ENCODE data around the gene HS2ST1. TPM values are rescaled to one million over a fixed set of nuclear protein-coding genes. Genes with fewer than 3 reads are reported as not detected.

Gene HS2ST1
- total RNA-seq, 1 experiment from 2014 or later: 45.8 TPM

DNA sequence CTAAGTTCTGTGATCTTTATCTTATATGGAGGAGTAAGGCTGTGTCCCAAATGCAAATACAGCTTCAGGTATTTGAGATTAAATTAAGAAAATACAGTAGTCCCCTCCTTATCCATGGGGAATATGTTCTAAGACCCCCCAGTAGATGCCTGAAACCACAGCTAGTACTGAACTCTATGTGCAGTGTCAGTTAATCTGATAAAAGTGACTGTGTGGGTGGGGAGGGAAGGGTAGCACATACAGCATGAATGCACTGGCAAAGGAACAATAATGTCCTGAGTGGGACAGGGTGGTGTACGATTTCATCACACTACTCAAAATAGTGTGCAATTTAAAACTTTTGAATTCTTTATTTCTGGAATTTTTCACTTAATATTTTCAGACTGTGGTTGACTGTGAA lies 83.1 kb downstream of the HS2ST1 start:
- intact Hi-C loops (cut with micrococcal nuclease; ENCODE audit: unreplicated experiment): no loop called here
- POLR2A ChIA-PET (ENCODE audit: low non-redundant PET): interaction anchor here (0.6 kb wide), 1 partner anchor 1277 kb away, joined by 3 read pairs; no protein-coding TSS in a partner anchor
- Histone ChIP-seq H3K4me1 (ENCODE audit: insufficient read depth, low read length, poor library complexity, severe bottlenecking) (peaks cover 41% of the 10 kb centered on the region), H3K4me3 (ENCODE audit: low read depth, low read length, poor library complexity, severe bottlenecking) (no peak overlapping the region), H3K27ac (ENCODE audit: low read depth, low read length, poor library complexity, severe bottlenecking) (no peak overlapping the region), H3K36me3 (ENCODE audit: insufficient read depth, low read length, poor library complexity, severe bottlenecking) (no peaks in the 10 kb centered on the region), H3K9me3 (ENCODE audit: low read depth, low read length, poor library complexity, severe bottlenecking) (no peaks in the 10 kb centered on the region), H3K27me3 (replicated peaks; ENCODE audit: insufficient read depth, low read depth, low read length, poor library complexity) (no peaks in the 10 kb centered on the region)
- TF ChIP-seq EZH2 (IDR thresholded peaks at IDR 0.05; ENCODE audit: borderline replicate concordance, low read depth, low read length, poor library complexity, severe bottlenecking) (no peak), CTCF (conservative IDR thresholded peaks at IDR 0.05; ENCODE audit: low read depth, low read length) (no peak)
- BruUV-seq (replicated peaks): no TSS peak
- CTCF ChIA-PET: no interaction called here
- no peak for DNase-seq (ENCODE audit: low spot score)

- Histone ChIP-seq H3K4me3 (ENCODE audit: low read depth, low read length, poor library complexity, severe bottlenecking) (no peak overlapping the region), H3K9me3 (ENCODE audit: low read depth, low read length, poor library complexity, severe bottlenecking) (no peaks in the 10 kb centered on the region), H3K27ac (ENCODE audit: low read depth, low read length, poor library complexity, severe bottlenecking) (no peak overlapping the region), H3K27me3 (replicated peaks; ENCODE audit: insufficient read depth, low read depth, low read length, poor library complexity) (no peaks in the 10 kb centered on the region), H3K4me1 (ENCODE audit: insufficient read depth, low read length, poor library complexity, severe bottlenecking) (peaks cover 36% of the 10 kb centered on the region), H3K36me3 (ENCODE audit: insufficient read depth, low read length, poor library complexity, severe bottlenecking) (no peaks in the 10 kb centered on the region)
- POLR2A ChIA-PET (ENCODE audit: low non-redundant PET): no interaction called here
- no peak for TF ChIP-seq EZH2 (IDR thresholded peaks at IDR 0.05; ENCODE audit: borderline replicate concordance, low read depth, low read length, poor library complexity, severe bottlenecking)
- TF ChIP-seq CTCF (conservative IDR thresholded peaks at IDR 0.05; ENCODE audit: low read depth, low read length): no peak
- intact Hi-C loops (cut with micrococcal nuclease; ENCODE audit: unreplicated experiment): no loop called here
- DNase-seq (ENCODE audit: low spot score): no peak
- CTCF ChIA-PET: no interaction called here
- BruUV-seq (replicated peaks): no TSS peak
Measured at GRCh38 chr1:86998280-86998679, 83.8 kb downstream of the HS2ST1 start.

DNA sequence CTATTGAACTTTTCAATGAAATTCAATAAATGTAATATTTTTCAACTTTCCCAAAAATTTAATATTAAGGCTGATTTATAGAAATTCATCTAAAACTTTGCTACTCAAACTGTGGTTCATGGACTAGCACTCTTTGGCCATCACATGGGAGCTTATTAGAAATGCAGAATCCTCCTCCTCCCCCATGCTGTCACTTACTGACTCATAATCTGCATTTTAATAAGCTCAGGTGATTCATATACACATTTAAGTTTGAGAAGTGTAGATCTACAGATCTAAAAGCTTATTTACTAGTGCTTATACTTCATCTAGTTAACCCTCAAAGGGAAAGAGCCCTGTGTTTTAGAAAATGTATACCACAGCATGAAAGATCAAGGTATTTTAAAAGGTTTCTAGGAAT lies 84.3 kb downstream of the HS2ST1 start:
- TF ChIP-seq CTCF (conservative IDR thresholded peaks at IDR 0.05; ENCODE audit: low read depth, low read length) (no peak), EZH2 (IDR thresholded peaks at IDR 0.05; ENCODE audit: borderline replicate concordance, low read depth, low read length, poor library complexity, severe bottlenecking) (no peak)
- no peaks in the 10 kb centered on the region for H3K27me3 ChIP-seq (replicated peaks; ENCODE audit: insufficient read depth, low read depth, low read length, poor library complexity)
- H3K36me3 ChIP-seq (ENCODE audit: insufficient read depth, low read length, poor library complexity, severe bottlenecking): no peaks in the 10 kb centered on the region
- intact Hi-C loops (cut with micrococcal nuclease; ENCODE audit: unreplicated experiment): no loop called here
- no TSS peak for BruUV-seq (replicated peaks)
- ChIA-PET POLR2A (ENCODE audit: low non-redundant PET) (no interaction called here), CTCF (no interaction called here)
- H3K4me3 ChIP-seq (ENCODE audit: low read depth, low read length, poor library complexity, severe bottlenecking): no peak overlapping the region
- no peaks in the 10 kb centered on the region for H3K9me3 ChIP-seq (ENCODE audit: low read depth, low read length, poor library complexity, severe bottlenecking)
- H3K27ac ChIP-seq (ENCODE audit: low read depth, low read length, poor library complexity, severe bottlenecking): no peak overlapping the region
- peaks cover 32% of the 10 kb centered on the region for H3K4me1 ChIP-seq (ENCODE audit: insufficient read depth, low read length, poor library complexity, severe bottlenecking)
- DNase-seq (ENCODE audit: low spot score): peak; percentile 20

Data from A673 (cell line).